Keratinocyte (primary cell): Measurements from ENCODE around the gene HBB. TPM values are rescaled to one million over a fixed set of nuclear protein-coding genes. Genes with fewer than 3 reads are reported as not detected.

Experiments
- DNase-seq: peaks from one replicate; pipeline ENCODE4 v3.0.0-alpha.2; 2011; ENCODE audit warnings: low read depth, missing footprints, low spot score
- FAIRE-seq: peaks from 2 replicates; lab custom pipeline; 2011; peaks lifted over from hg19 to GRCh38; lab: Jason Lieb, UNC
- H2AFZ ChIP-seq: 2 replicates; pipeline ENCODE4 v1.6.0; 2012; ENCODE audit warnings: low read length, control low read depth, inconsistent platforms; ENCODE audit not compliant: control insufficient read depth
- H3K27ac ChIP-seq: 2 replicates; pipeline ENCODE4 v1.5.1; 2011; ENCODE audit warnings: low read length; ENCODE audit not compliant: control insufficient read depth, insufficient read depth
- H3K27me3 ChIP-seq: 3 replicates; pipeline ENCODE4 v1.6.0; 2011; ENCODE audit warnings: low read length; ENCODE audit not compliant: control insufficient read depth, insufficient read depth; ENCODE audit errors: extremely low read depth
- H3K36me3 ChIP-seq, 2 experiments: 2 replicates in 1 of 2; 3 replicates in 1 of 2; pipeline ENCODE4 v1.5.1; 2011; ENCODE audit warnings: low read length in 2 of 2, mild to moderate bottlenecking in 1 of 2; ENCODE audit not compliant: control insufficient read depth in 2 of 2, insufficient read depth in 2 of 2; ENCODE audit errors: extremely low read depth in 1 of 2
- H3K4me1 ChIP-seq: 3 replicates; pipeline ENCODE4 v1.5.1; 2011; ENCODE audit warnings: low read length; ENCODE audit not compliant: control insufficient read depth, insufficient read depth; ENCODE audit errors: extremely low read depth
- H3K4me2 ChIP-seq: 3 replicates; pipeline ENCODE4 v1.6.0; 2011; ENCODE audit warnings: low read depth, low read length; ENCODE audit not compliant: control insufficient read depth, insufficient read depth; ENCODE audit errors: extremely low read depth
- H3K4me3 ChIP-seq, 3 experiments: fragments of 200-600 bp in 1 of 3; sonication (generic) in 1 of 3; 2 replicates in 2 of 3; 3 replicates in 1 of 3; pipeline ENCODE4 v1.5.1; 2011 to 2016; ENCODE audit warnings: low read length in 3 of 3, mild to moderate bottlenecking in 3 of 3, control low read depth in 2 of 3, inconsistent platforms in 1 of 3, low read depth in 1 of 3, mixed read lengths in 1 of 3, mixed run types in 1 of 3, moderate library complexity in 1 of 3; ENCODE audit not compliant: control insufficient read depth in 2 of 3, insufficient read depth in 2 of 3; ENCODE audit errors: extremely low read depth in 1 of 3
- H3K79me2 ChIP-seq: 2 replicates; pipeline ENCODE4 v1.6.0; 2012; ENCODE audit warnings: low read length; ENCODE audit not compliant: control insufficient read depth, insufficient read depth
- H3K9ac ChIP-seq: 3 replicates; pipeline ENCODE4 v1.6.0; 2011; ENCODE audit warnings: low read length; ENCODE audit not compliant: control insufficient read depth, insufficient read depth; ENCODE audit errors: extremely low read depth
- H3K9me1 ChIP-seq: 3 replicates; pipeline ENCODE4 v1.6.0; 2011; ENCODE audit warnings: low read length; ENCODE audit not compliant: control insufficient read depth, insufficient read depth; ENCODE audit errors: extremely low read depth
- H3K9me3 ChIP-seq: 2 replicates; pipeline ENCODE4 v1.5.1; 2012; ENCODE audit warnings: low read depth, low read length; ENCODE audit not compliant: control insufficient read depth
- H4K20me1 ChIP-seq: 3 replicates; pipeline ENCODE4 v1.6.0; 2011; ENCODE audit warnings: low read length; ENCODE audit not compliant: control insufficient read depth, insufficient read depth; ENCODE audit errors: extremely low read depth
- CTCF ChIP-seq, 3 experiments: IDR thresholded peaks in 1 of 3; conservative IDR thresholded peaks in 1 of 3; optimal IDR thresholded peaks in 1 of 3; 2 replicates in 2 of 3; 3 replicates in 1 of 3; pipeline versions ENCODE3 to v1.5.1; 2011; ENCODE audit warnings: low read length in 3 of 3, mild to moderate bottlenecking in 3 of 3, moderate library complexity in 2 of 3, control low read depth in 1 of 3, inconsistent platforms in 1 of 3; ENCODE audit not compliant: insufficient read depth in 2 of 3; ENCODE audit errors: extremely low read depth in 1 of 3
- EZH2 ChIP-seq: IDR thresholded peaks from one replicate; pipeline ENCODE4 v1.6.1; 2012; ENCODE audit warnings: inconsistent platforms, mild to moderate bottlenecking, low read length, moderate library complexity
- dilution Hi-C: fragments of 300-500 bp; cut with MboI; formaldehyde crosslinking; loops from one replicate; pipeline ENCODE4 v1.7.0; 2020; ENCODE audit warnings: low sequenced_read_pairs; ENCODE audit not compliant: extremely low pct_ligation_motif_present
- polyA plus RNA-seq, 5 experiments: library from polyadenylated mRNA; depleted of rRNA in 3 of 5; stranded (reverse) in 3 of 5; stranded (forward) in 1 of 5; unstranded in 1 of 5; fragments of >200 nt; gene quantifications; 1 replicate in 1 of 5; 2 replicates in 3 of 5; 3 replicates in 1 of 5; pipeline versions ENCODE4 v1.2.1 to v1.2.3, GENCODE V29; 2011 to 2012; ENCODE audit warnings: missing spikeins in 2 of 5, low read depth in 1 of 5, low replicate concordance in 1 of 5

HBB gene
- polyA plus RNA-seq, 1 donor (not counting 4 experiments of a cell fraction or from before 2014, with no cell fraction given) = not detected

GRCh38 chr11:5243816-5244180 lies 16.9 kb upstream of the HBB start:
- no peak overlapping the region for H3K27ac ChIP-seq
- no peak overlapping the region for H3K9ac ChIP-seq
- H3K4me2 ChIP-seq = no peak overlapping the region
- no peak overlapping the region for H2AFZ ChIP-seq
- no peak overlapping the region for H3K4me3 ChIP-seq
- TF ChIP-seq EZH2 (no peak), CTCF (optimal IDR thresholded peaks at IDR 0.05 in 1 of 3, IDR thresholded peaks at IDR 0.05 in 1 of 3, conservative IDR thresholded peaks at IDR 0.05 in 1 of 3; ENCODE audit: extremely low read depth in 1 of 3, insufficient read depth in 2 of 3, low read length in 3 of 3) (no peak)
- H3K79me2 ChIP-seq = no peaks in the 10 kb centered on the region
- H3K27me3 ChIP-seq = no peaks in the 10 kb centered on the region
- no peak for FAIRE-seq
- dilution Hi-C loops = no loop called here
- H3K9me1 ChIP-seq = no peaks in the 10 kb centered on the region
- H3K9me3 ChIP-seq = no peaks in the 10 kb centered on the region
- DNase-seq = no peak
- H3K36me3 ChIP-seq = no peaks in the 10 kb centered on the region
- no peaks in the 10 kb centered on the region for H3K4me1 ChIP-seq
- no peaks in the 10 kb centered on the region for H4K20me1 ChIP-seq

GRCh38 chr11:5242933-5243815 lies 16.3 kb upstream of the HBB start:
- no peaks in the 10 kb centered on the region for H3K79me2 ChIP-seq
- no peak for DNase-seq
- H3K36me3 ChIP-seq = no peaks in the 10 kb centered on the region
- no peak for FAIRE-seq
- no peak overlapping the region for H3K27ac ChIP-seq
- no peak overlapping the region for H3K4me3 ChIP-seq
- no peaks in the 10 kb centered on the region for H3K9me1 ChIP-seq
- no peaks in the 10 kb centered on the region for H3K27me3 ChIP-seq
- H4K20me1 ChIP-seq = no peaks in the 10 kb centered on the region
- H3K4me2 ChIP-seq = no peak overlapping the region
- no peak for TF ChIP-seq CTCF (optimal IDR thresholded peaks at IDR 0.05 in 1 of 3, IDR thresholded peaks at IDR 0.05 in 1 of 3, conservative IDR thresholded peaks at IDR 0.05 in 1 of 3; ENCODE audit: extremely low read depth in 1 of 3, insufficient read depth in 2 of 3, low read length in 3 of 3)
- no peak for TF ChIP-seq EZH2
- H3K9ac ChIP-seq = no peak overlapping the region
- H3K9me3 ChIP-seq = no peaks in the 10 kb centered on the region
- no peaks in the 10 kb centered on the region for H3K4me1 ChIP-seq
- no peak overlapping the region for H2AFZ ChIP-seq
- dilution Hi-C loops = no loop called here
